HepG2 (cell line): Measurements from ENCODE around the gene KCNMB2. TPM values are rescaled to one million over a fixed set of nuclear protein-coding genes. Genes with fewer than 3 reads are reported as not detected.

Experiments used
- AKAP8 ChIP-seq: sonication (generic); formaldehyde crosslinking; IDR thresholded peaks from 2 replicates; pipeline ENCODE4 v1.5.1; 2020; ENCODE audit warnings: mild to moderate bottlenecking, missing genetic modification reagents
- FLYWCH1 ChIP-seq: sonication (generic); formaldehyde crosslinking; IDR thresholded peaks from 2 replicates; pipeline ENCODE4 v1.8.1; 2023; ENCODE audit warnings: mild to moderate bottlenecking, missing genetic modification reagents
- HNRNPLL ChIP-seq: fragments of 200-400 bp; formaldehyde crosslinking; IDR thresholded peaks from 2 replicates; pipeline ENCODE4 v1.6.1; 2017; ENCODE audit warnings: mild to moderate bottlenecking, low read depth, low read length; ENCODE audit not compliant: poor library complexity, severe bottlenecking
- MAZ ChIP-seq, 2 experiments: sonication (generic) in 1 of 2; formaldehyde crosslinking in 1 of 2; IDR thresholded peaks; 2 replicates each; pipeline versions ENCODE4 v1.5.0 to v1.6.1; 2012 to 2020; ENCODE audit warnings: low read depth in 2 of 2, mild to moderate bottlenecking in 2 of 2, borderline replicate concordance in 1 of 2, improper control_type of control experiment in 1 of 2, low read length in 1 of 2, missing genetic modification reagents in 1 of 2, moderate library complexity in 1 of 2
- MLXIP ChIP-seq: sonication (generic); formaldehyde crosslinking; IDR thresholded peaks from 2 replicates; pipeline ENCODE4 v1.9.0; 2021; ENCODE audit warnings: missing genetic modification reagents, borderline replicate concordance
- NKX3-1 ChIP-seq: sonication (generic); formaldehyde crosslinking; IDR thresholded peaks from 2 replicates; pipeline ENCODE4 v1.5.0; 2020; ENCODE audit warnings: missing genetic modification reagents
- TOE1 ChIP-seq: sonication (generic); formaldehyde crosslinking; IDR thresholded peaks from 2 replicates; pipeline ENCODE4 v1.4.0; 2020; ENCODE audit warnings: mild to moderate bottlenecking, missing genetic modification reagents
- ZBTB14 ChIP-seq: sonication (generic); formaldehyde crosslinking; IDR thresholded peaks from 2 replicates; pipeline ENCODE4 v1.4.0; 2020; ENCODE audit warnings: missing genetic modification reagents
- ZBTB40 ChIP-seq, 2 experiments: fragments of 450-650 bp in 1 of 2; sonication (generic) in 1 of 2; formaldehyde crosslinking in 1 of 2; IDR thresholded peaks; 2 replicates each; pipeline versions ENCODE4 v1.6.1 to v1.8.0; 2016 to 2022; ENCODE audit warnings: antibody characterized with exemption in 1 of 2, mild to moderate bottlenecking in 1 of 2, missing genetic modification reagents in 1 of 2
- ZFP37 ChIP-seq: sonication (generic); formaldehyde crosslinking; IDR thresholded peaks from 2 replicates; pipeline ENCODE4 v1.4.0; 2020; ENCODE audit warnings: missing genetic modification reagents, borderline replicate concordance
- ZNF18 ChIP-seq: sonication (generic); formaldehyde crosslinking; IDR thresholded peaks from 2 replicates; pipeline ENCODE4 v1.8.0; 2022; ENCODE audit warnings: mild to moderate bottlenecking, missing genetic modification reagents; ENCODE audit not compliant: insufficient replicate concordance
- polyA plus RNA-seq, 8 experiments: library from polyadenylated mRNA; depleted of rRNA in 3 of 8; stranded (reverse) in 7 of 8; unstranded in 1 of 8; fragments of >200 nt; fragmentation: Illumina TruSeq in 4 of 8; extraction: Trizol in 4 of 8; gene quantifications; 2 replicates each; pipeline versions ENCODE4 v1.2.1 to v1.2.3, GENCODE V29; 2011 to 2016; ENCODE audit warnings: low read depth in 4 of 8, missing spikeins in 1 of 8, mixed read lengths in 1 of 8; ENCODE audit not compliant: insufficient read depth in 1 of 8
- total RNA-seq, 5 experiments: library from RNA; depleted of rRNA; stranded (reverse); fragments of >200 nt; fragmentation: Illumina TruSeq; extraction: Trizol; gene quantifications; 2 replicates each; pipeline ENCODE4 v1.2.3, GENCODE V29; 2016; ENCODE audit warnings: low read depth in 1 of 5

Gene KCNMB2
- total and polyA plus RNA-seq, 2 of the 13 experiments (the other 11 are each of a cell fraction or from before 2014, with no cell fraction given), result not detected

GRCh38 chr3:178520451-178520850 is 15.8 kb upstream of the KCNMB2 start (continued):
- TF ChIP-seq ZBTB40 (IDR thresholded peaks at IDR 0.05) (no peak), ZBTB40 (CRISPR knock-in tag; IDR thresholded peaks at IDR 0.05) (no peak), MLXIP (CRISPR knock-in tag) (no peak), HNRNPLL (no peak), ZBTB14 (CRISPR knock-in tag) (no peak), NKX3-1 (no peak), TOE1 (no peak), ZNF18 (CRISPR knock-in tag) (no peak), ZFP37 (CRISPR knock-in tag) (no peak), AKAP8 (CRISPR knock-in tag) (no peak), FLYWCH1 (CRISPR knock-in tag) (no peak), MAZ (IDR thresholded peaks at IDR 0.05; ENCODE audit: borderline replicate concordance, low read depth, low read length) (no peak), MAZ (CRISPR knock-in tag; IDR thresholded peaks at IDR 0.05; ENCODE audit: low read depth) (no peak)
